Fibroblast of lung (primary cell): ENCODE data around the gene COG4. TPM values are rescaled to one million over a fixed set of nuclear protein-coding genes. Genes with fewer than 3 reads are reported as not detected.
A peak's percentile ranks its signal among the peaks of the same experiment; 100 is the strongest.

ENCODE experiments used
- DNase-seq, 2 donors: peaks; one replicate each; pipeline versions ENCODE4 v3.0.0 to v3.0.0-alpha.2; 2010; ENCODE audit warnings: low read depth in 2 of 2
- H2AFZ ChIP-seq: 2 replicates; pipeline ENCODE4 v1.5.1; 2012; ENCODE audit warnings: low read length, control low read depth, inconsistent platforms
- H3K27ac ChIP-seq: 2 replicates; pipeline ENCODE4 v1.5.1; 2011; ENCODE audit warnings: low read length, control low read depth; ENCODE audit not compliant: insufficient read depth
- H3K27me3 ChIP-seq: 2 replicates; pipeline ENCODE4 v1.5.1; 2011; ENCODE audit warnings: mild to moderate bottlenecking, low read length; ENCODE audit not compliant: control insufficient read depth, insufficient read depth
- H3K36me3 ChIP-seq: 2 replicates; pipeline ENCODE4 v1.5.1; 2011; ENCODE audit warnings: low read length; ENCODE audit not compliant: control insufficient read depth, insufficient read depth
- H3K4me1 ChIP-seq: 2 replicates; pipeline ENCODE4 v1.5.1; 2011; ENCODE audit warnings: low read length; ENCODE audit not compliant: control insufficient read depth, insufficient read depth; ENCODE audit errors: extremely low read depth
- H3K4me2 ChIP-seq: 2 replicates; pipeline ENCODE4 v1.5.1; 2011; ENCODE audit warnings: low read length, control low read depth; ENCODE audit not compliant: insufficient read depth; ENCODE audit errors: extremely low read depth
- H3K4me3 ChIP-seq, 4 experiments: fragments of 200-600 bp in 1 of 4; sonication (generic) in 1 of 4; replicated peaks in 1 of 4; 2 replicates each; pipeline ENCODE4 v1.5.1; 2011 to 2016; ENCODE audit warnings: low read length in 4 of 4, low read depth in 3 of 4, mild to moderate bottlenecking in 3 of 4, control low read depth in 2 of 4, inconsistent platforms in 1 of 4, mixed read lengths in 1 of 4; ENCODE audit not compliant: insufficient read depth in 1 of 4; ENCODE audit errors: control extremely low read depth in 1 of 4
- H3K79me2 ChIP-seq: 2 replicates; pipeline ENCODE4 v1.5.1; 2012; ENCODE audit warnings: mild to moderate bottlenecking, low read length, inconsistent platforms; ENCODE audit not compliant: control insufficient read depth, insufficient read depth
- H3K9ac ChIP-seq: 2 replicates; pipeline ENCODE4 v1.5.1; 2011; ENCODE audit warnings: mild to moderate bottlenecking, low read length, control low read depth; ENCODE audit not compliant: insufficient read depth
- H3K9me3 ChIP-seq: 2 replicates; pipeline ENCODE4 v1.5.1; 2012; ENCODE audit warnings: low read depth, low read length; ENCODE audit not compliant: control insufficient read depth, insufficient read depth
- H4K20me1 ChIP-seq: 2 replicates; pipeline ENCODE4 v1.5.1; 2011; ENCODE audit warnings: low read length; ENCODE audit not compliant: control insufficient read depth, insufficient read depth; ENCODE audit errors: extremely low read depth
- EZH2 ChIP-seq: IDR thresholded peaks from 2 replicates; pipeline ENCODE4 v1.5.1; 2012; ENCODE audit warnings: low read length, control low read depth, mild to moderate bottlenecking; ENCODE audit errors: missing control alignments
- polyA plus RNA-seq, 2 donors: library from polyadenylated mRNA; depleted of rRNA in 1 of 2; stranded (reverse) in 1 of 2; unstranded in 1 of 2; fragments of >200 nt; gene quantifications; 2 replicates each; pipeline ENCODE4 v1.2.1, GENCODE V29; 2011 to 2012; ENCODE audit warnings: missing spikeins in 1 of 2
- total RNA-seq: library from RNA; depleted of rRNA; stranded (reverse); fragments of >200 nt; gene quantifications from 2 replicates; pipeline ENCODE4 v1.2.1, GENCODE V29; 2014
- TF ChIP-seq, protein P1 (sequence below), 2 donors: IDR thresholded peaks in 1 of 2; conservative IDR thresholded peaks in 1 of 2; 1 replicate in 1 of 2; 2 replicates in 1 of 2; pipeline ENCODE4 v1.5.1; 2011 to 2012; ENCODE audit warnings: low read length in 2 of 2, control low read depth in 1 of 2, inconsistent platforms in 1 of 2, low read depth in 1 of 2, mild to moderate bottlenecking in 1 of 2

Gene COG4
- total and polyA plus RNA-seq, 2 donors (not counting 1 experiment from before 2014, with no cell fraction given): 36.2 to 117 TPM

DNA sequence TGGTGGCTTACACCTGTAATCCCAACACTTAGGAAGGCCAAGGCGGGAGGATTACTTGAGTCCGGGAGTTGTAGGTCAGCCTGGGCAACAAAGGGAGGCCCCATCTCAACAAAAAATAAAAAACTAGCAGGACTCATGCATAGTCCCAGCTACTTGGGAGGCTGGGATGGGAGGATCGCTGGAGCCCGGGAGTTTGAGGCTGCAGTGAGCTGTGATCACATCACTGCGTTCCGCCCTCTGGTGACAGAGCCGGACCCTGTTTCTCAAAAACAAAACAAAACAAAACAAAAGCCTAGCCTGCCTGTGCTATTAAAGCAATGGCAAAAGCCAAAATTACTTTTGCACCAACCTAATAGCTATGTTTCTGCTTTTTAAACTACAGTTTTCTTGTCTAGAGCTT lies 67.4 kb downstream of the COG4 start:
- Histone ChIP-seq H4K20me1 (no peaks in the 10 kb centered on the region), H2AFZ (no peak overlapping the region), H3K9me3 (no peaks in the 10 kb centered on the region), H3K27me3 (no peaks in the 10 kb centered on the region), H3K4me1 (no peaks in the 10 kb centered on the region), H3K36me3 (no peaks in the 10 kb centered on the region), H3K4me3 (no peak overlapping the region), H3K9ac (no peak overlapping the region), H3K27ac (no peak overlapping the region), H3K79me2 (no peaks in the 10 kb centered on the region), H3K4me2 (no peak overlapping the region)
- DNase-seq: no peak
- TF ChIP-seq EZH2: no peak

DNA sequence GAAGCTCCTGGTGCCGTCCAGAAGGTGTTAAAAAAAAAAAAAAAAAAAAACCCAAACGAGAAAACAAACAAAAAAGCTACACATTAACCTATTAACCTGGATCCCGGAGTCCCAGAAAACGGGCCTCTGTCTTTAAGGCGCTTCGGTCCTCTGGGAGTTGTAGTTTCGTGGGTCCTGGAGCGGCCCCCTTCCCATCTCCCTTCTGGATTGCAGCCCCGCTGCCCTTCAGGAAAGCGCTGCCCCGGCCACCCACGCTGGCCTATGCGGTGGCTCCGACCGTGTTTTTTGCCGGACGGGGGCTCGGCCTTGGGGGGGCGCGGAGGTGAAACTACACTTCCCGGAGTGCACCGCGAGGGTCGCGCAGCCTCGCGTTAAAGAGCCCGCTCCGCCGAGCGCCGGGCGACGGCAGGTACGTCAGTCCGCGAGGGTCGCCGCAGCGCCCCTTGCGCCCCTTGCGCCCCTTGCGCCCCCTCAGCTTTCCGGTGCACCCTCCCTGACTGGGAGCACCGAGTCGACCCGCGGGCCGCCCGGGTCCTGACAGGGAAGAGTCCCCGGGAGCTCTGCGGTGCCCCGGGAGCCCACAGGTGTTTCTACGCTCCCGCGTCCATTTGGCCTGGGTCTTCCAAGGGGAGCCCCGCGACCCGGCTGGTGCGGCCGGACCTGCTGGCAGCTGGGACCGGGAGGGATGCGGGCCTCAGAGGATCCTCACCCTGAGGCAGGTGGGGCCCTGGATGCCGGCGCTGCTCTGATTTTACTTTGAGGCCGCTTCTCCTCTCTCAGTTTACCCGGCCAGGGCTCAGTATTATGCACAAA lies 68.9 kb downstream of the COG4 start, which contains the start of gene FCSK:
TSS of gene FCSK (plus strand) at position 374 of the 813 bp plus-strand sequence. CDS start 8,596 bp downstream, outside the sequence.
- H3K4me3 ChIP-seq: peak within 1 kb of the TSS; percentile 70 to 94 (median 82)
- H4K20me1 ChIP-seq: no peaks in the 10 kb centered on the region
- H3K4me1 ChIP-seq: no peaks in the 10 kb centered on the region
- H3K79me2 ChIP-seq: no peaks in the 10 kb centered on the region
- TF ChIP-seq, protein P1, sequence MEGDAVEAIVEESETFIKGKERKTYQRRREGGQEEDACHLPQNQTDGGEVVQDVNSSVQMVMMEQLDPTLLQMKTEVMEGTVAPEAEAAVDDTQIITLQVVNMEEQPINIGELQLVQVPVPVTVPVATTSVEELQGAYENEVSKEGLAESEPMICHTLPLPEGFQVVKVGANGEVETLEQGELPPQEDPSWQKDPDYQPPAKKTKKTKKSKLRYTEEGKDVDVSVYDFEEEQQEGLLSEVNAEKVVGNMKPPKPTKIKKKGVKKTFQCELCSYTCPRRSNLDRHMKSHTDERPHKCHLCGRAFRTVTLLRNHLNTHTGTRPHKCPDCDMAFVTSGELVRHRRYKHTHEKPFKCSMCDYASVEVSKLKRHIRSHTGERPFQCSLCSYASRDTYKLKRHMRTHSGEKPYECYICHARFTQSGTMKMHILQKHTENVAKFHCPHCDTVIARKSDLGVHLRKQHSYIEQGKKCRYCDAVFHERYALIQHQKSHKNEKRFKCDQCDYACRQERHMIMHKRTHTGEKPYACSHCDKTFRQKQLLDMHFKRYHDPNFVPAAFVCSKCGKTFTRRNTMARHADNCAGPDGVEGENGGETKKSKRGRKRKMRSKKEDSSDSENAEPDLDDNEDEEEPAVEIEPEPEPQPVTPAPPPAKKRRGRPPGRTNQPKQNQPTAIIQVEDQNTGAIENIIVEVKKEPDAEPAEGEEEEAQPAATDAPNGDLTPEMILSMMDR (conservative IDR thresholded peaks at IDR 0.05 in 1 of 2, IDR thresholded peaks at IDR 0.05 in 1 of 2; ENCODE audit: low read depth in 1 of 2, low read length in 2 of 2): no peak
- TF ChIP-seq EZH2: no peak
- H3K9ac ChIP-seq: peak within 1 kb of the TSS; percentile 95
- H3K9me3 ChIP-seq: no peaks in the 10 kb centered on the region
- H3K36me3 ChIP-seq: no peaks in the 10 kb centered on the region
- peak within 1 kb of the TSS; percentile 97 for H3K27ac ChIP-seq
- no peaks in the 10 kb centered on the region for H3K27me3 ChIP-seq
- peak within 1 kb of the TSS; percentile 86 for H2AFZ ChIP-seq
- H3K4me2 ChIP-seq: peak within 1 kb of the TSS; percentile 83
- peak; percentile 62 to 73 for DNase-seq

DNA sequence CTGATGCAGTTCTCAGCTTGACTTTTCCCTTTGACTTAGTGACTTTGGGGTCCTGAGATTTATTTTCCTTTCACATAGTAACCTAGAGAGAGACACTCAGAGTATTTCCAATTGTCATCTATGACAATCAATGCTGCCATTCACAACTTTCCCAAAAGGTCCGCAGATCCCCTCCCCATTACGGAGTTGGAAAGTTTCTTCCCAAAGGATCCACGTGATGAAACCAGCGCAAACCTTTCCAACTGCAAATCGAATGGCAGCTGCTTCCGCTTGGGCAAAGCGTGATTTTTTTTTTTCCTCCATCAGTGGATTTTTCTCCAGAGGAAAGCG lies 69.5 kb downstream of the COG4 start:
- Histone ChIP-seq H3K4me3 (peak overlapping the region; percentile 70 to 94 (median 82)), H3K9ac (no peak overlapping the region), H3K9me3 (no peaks in the 10 kb centered on the region), H2AFZ (peak overlapping the region; percentile 86), H3K27ac (peak overlapping the region; percentile 97), H4K20me1 (no peaks in the 10 kb centered on the region), H3K27me3 (no peaks in the 10 kb centered on the region), H3K4me1 (no peaks in the 10 kb centered on the region), H3K36me3 (no peaks in the 10 kb centered on the region), H3K79me2 (no peaks in the 10 kb centered on the region), H3K4me2 (peak overlapping the region; percentile 83)
- peak in 1 of 2 donors; percentile 45 for DNase-seq
- TF ChIP-seq, protein P1 (conservative IDR thresholded peaks at IDR 0.05 in 1 of 2, IDR thresholded peaks at IDR 0.05 in 1 of 2; ENCODE audit: low read depth in 1 of 2, low read length in 2 of 2): no peak
- TF ChIP-seq EZH2: no peak
